OCI-LY3 (cell line): Measurements from ENCODE around the gene TMEM187.
A peak's percentile ranks its signal among the peaks of the same experiment; 100 is the strongest.

ENCODE experiments used
- H2AFZ ChIP-seq: fragments of 200-600, 300-600 bp; shearing (Covaris generic); 2 replicates; pipeline ENCODE4 v1.6.0; 2014; ENCODE audit warnings: antibody characterized with exemption, low read depth, low read length
- H3K27ac ChIP-seq: fragments of 200-600, 300-600 bp; sonication (generic); 2 replicates; pipeline ENCODE4 v1.5.1; 2014; ENCODE audit warnings: mild to moderate bottlenecking, low read length, moderate library complexity, mixed read lengths
- H3K27me3 ChIP-seq: fragments of 200-600, 300-600 bp; sonication (generic); 2 replicates; pipeline ENCODE4 v1.6.1; 2014; ENCODE audit warnings: low read depth, low read length, mixed read lengths
- H3K36me3 ChIP-seq: fragments of 200-600, 300-600 bp; sonication (generic); replicated peaks from 2 replicates; pipeline ENCODE3; 2014; ENCODE audit warnings: low read depth, low read length, mixed read lengths
- H3K4me1 ChIP-seq: fragments of 300-600, 200-600 bp; sonication (generic); 2 replicates; pipeline ENCODE4 v1.6.1; 2014; ENCODE audit warnings: low read length, mixed read lengths
- H3K4me2 ChIP-seq: fragments of 200-600, 300-600 bp; sonication (generic); 2 replicates; pipeline ENCODE4 v1.6.1; 2014; ENCODE audit warnings: low read length, mixed read lengths
- H3K4me3 ChIP-seq: fragments of 300-600, 200-600 bp; sonication (generic); 2 replicates; pipeline ENCODE4 v1.5.1; 2014; ENCODE audit warnings: antibody characterized with exemption, mild to moderate bottlenecking, low read length, moderate library complexity
- H3K79me2 ChIP-seq: fragments of 300-600, 200-600 bp; shearing (Covaris generic); 2 replicates; pipeline ENCODE4 v1.6.1; 2014; ENCODE audit warnings: mild to moderate bottlenecking, low read length, mixed read lengths
- H3K9ac ChIP-seq: fragments of 300-600, 200-600 bp; shearing (Covaris generic); 2 replicates; pipeline ENCODE4 v1.6.0; 2014; ENCODE audit warnings: mild to moderate bottlenecking, low read length, moderate library complexity
- H3K9me3 ChIP-seq: fragments of 200-600, 300-600 bp; shearing (Covaris generic); 2 replicates; pipeline ENCODE4 v1.6.1; 2014; ENCODE audit warnings: low read length, mixed read lengths; ENCODE audit not compliant: insufficient read depth
- H4K20me1 ChIP-seq: fragments of 200-600, 300-600 bp; sonication (generic); 2 replicates; pipeline ENCODE4 v1.6.1; 2016; ENCODE audit warnings: low read length, mixed read lengths; ENCODE audit not compliant: insufficient read depth
- CTCF ChIP-seq: fragments of 200-600, 300-600 bp; sonication (generic); IDR thresholded peaks from 2 replicates; pipeline ENCODE4 v1.5.1; 2014; ENCODE audit warnings: antibody characterized with exemption, low read length, low read depth
- EZH2phosphoT487 ChIP-seq: fragments of 200-600 bp; shearing (Covaris generic); IDR thresholded peaks from 2 replicates; pipeline ENCODE4 v1.6.1; 2018; ENCODE audit warnings: antibody characterized with exemption, mixed run types, low read depth

TMEM187 gene

GRCh38 chrX:154013614-154014360, 41.2 kb downstream of the TMEM187 start:
- Histone ChIP-seq H3K27ac (no peak overlapping the region), H3K4me3 (no peak overlapping the region)
- TF ChIP-seq EZH2phosphoT487 (no peak), CTCF (peak; percentile 82)

GRCh38 chrX:154014429-154015380, 42.2 kb downstream of the TMEM187 start:
- Histone ChIP-seq H3K27me3 (no peaks in the 10 kb centered on the region), H3K4me2 (no peak overlapping the region), H3K4me1 (peaks cover 8% of the 10 kb centered on the region), H3K79me2 (peaks cover 39% of the 10 kb centered on the region), H4K20me1 (no peaks in the 10 kb centered on the region), H3K4me3 (no peak overlapping the region), H3K36me3 (peaks cover 63% of the 10 kb centered on the region), H3K9ac (no peak overlapping the region), H3K9me3 (no peaks in the 10 kb centered on the region), H3K27ac (no peak overlapping the region), H2AFZ (no peak overlapping the region)
- no peak for TF ChIP-seq CTCF
- TF ChIP-seq EZH2phosphoT487 = no peak

More at GRCh38 chrX:154013614-154014360, 41.2 kb downstream of the TMEM187 start:
- Histone ChIP-seq H4K20me1 (no peaks in the 10 kb centered on the region), H3K9me3 (no peaks in the 10 kb centered on the region), H3K9ac (no peak overlapping the region), H3K36me3 (peaks cover 61% of the 10 kb centered on the region), H3K4me2 (no peak overlapping the region), H3K4me1 (peaks cover 9% of the 10 kb centered on the region), H3K27me3 (no peaks in the 10 kb centered on the region), H3K79me2 (peaks cover 30% of the 10 kb centered on the region), H2AFZ (no peak overlapping the region)

- Histone ChIP-seq H3K27ac (no peak overlapping the region), H3K9me3 (no peaks in the 10 kb centered on the region), H2AFZ (no peak overlapping the region), H3K79me2 (peaks cover 48% of the 10 kb centered on the region), H3K36me3 (peaks cover 59% of the 10 kb centered on the region), H3K4me3 (no peak overlapping the region), H3K27me3 (no peaks in the 10 kb centered on the region), H3K9ac (no peak overlapping the region), H3K4me2 (no peak overlapping the region), H4K20me1 (no peaks in the 10 kb centered on the region), H3K4me1 (peaks cover 10% of the 10 kb centered on the region)
- no peak for TF ChIP-seq EZH2phosphoT487
- TF ChIP-seq CTCF = no peak
Measured at GRCh38 chrX:154015581-154016264, 43.2 kb downstream of the TMEM187 start.
